ENCODE data around the gene ARHGAP23.

ARHGAP23 gene

GRCh38 chr17:38428112-38428642 lies at the start of gene ARHGAP23:
Gene ARHGAP23, plus strand, starts transcription at chr17:38428464. Its CDS starts 22 bp downstream, at chr17:38428486.
- no peak for DNase-seq

- DNase-seq, result no peak
Measured at GRCh38 chr17:38379448-38379847, 48.8 kb upstream of the ARHGAP23 start.

- DNase-seq, result no peak
Measured at GRCh38 chr17:38395090-38395489, 33.2 kb upstream of the ARHGAP23 start.

- no peak for DNase-seq
Measured at GRCh38 chr17:38397227-38397626, 31.0 kb upstream of the ARHGAP23 start.

GRCh38 chr17:38400286-38400685 lies 28.0 kb upstream of the ARHGAP23 start:
- no peak for DNase-seq

- DNase-seq, result no peak
Measured at GRCh38 chr17:38401459-38401858, 26.8 kb upstream of the ARHGAP23 start.

- no peak for DNase-seq
Measured at GRCh38 chr17:38402897-38403296, 25.4 kb upstream of the ARHGAP23 start.

- peak; percentile 65 for DNase-seq
Measured at GRCh38 chr17:38403491-38403890, 24.8 kb upstream of the ARHGAP23 start.

GRCh38 chr17:38404174-38404943 lies 23.9 kb upstream of the ARHGAP23 start:
- DNase-seq, result peak; percentile 59

- DNase-seq, result no peak
Measured at GRCh38 chr17:38405654-38406053, 22.6 kb upstream of the ARHGAP23 start.

GRCh38 chr17:38410201-38410600 lies 18.1 kb upstream of the ARHGAP23 start:
- no peak for DNase-seq

GRCh38 chr17:38415250-38416194 lies 12.7 kb upstream of the ARHGAP23 start:
- peak; percentile 95 for DNase-seq

GRCh38 chr17:38416840-38417209 lies 11.4 kb upstream of the ARHGAP23 start:
- no peak for DNase-seq

GRCh38 chr17:38417210-38417951 lies 10.9 kb upstream of the ARHGAP23 start:
- no peak for DNase-seq

GRCh38 chr17:38418062-38418692 lies 10.1 kb upstream of the ARHGAP23 start:
- no peak for DNase-seq

- DNase-seq, result peak; percentile 54
Measured at GRCh38 chr17:38418693-38419507, 9.4 kb upstream of the ARHGAP23 start.

- DNase-seq, result peak; percentile 54
Measured at GRCh38 chr17:38419508-38419981, 8.7 kb upstream of the ARHGAP23 start.

- DNase-seq, result no peak
Measured at GRCh38 chr17:38420518-38420917, 7.7 kb upstream of the ARHGAP23 start.

GRCh38 chr17:38421171-38421841 lies 7.0 kb upstream of the ARHGAP23 start:
- DNase-seq, result no peak

All from NCI-H146 (cell line).